ENCODE measurements around the gene ZNF846.

DNA sequence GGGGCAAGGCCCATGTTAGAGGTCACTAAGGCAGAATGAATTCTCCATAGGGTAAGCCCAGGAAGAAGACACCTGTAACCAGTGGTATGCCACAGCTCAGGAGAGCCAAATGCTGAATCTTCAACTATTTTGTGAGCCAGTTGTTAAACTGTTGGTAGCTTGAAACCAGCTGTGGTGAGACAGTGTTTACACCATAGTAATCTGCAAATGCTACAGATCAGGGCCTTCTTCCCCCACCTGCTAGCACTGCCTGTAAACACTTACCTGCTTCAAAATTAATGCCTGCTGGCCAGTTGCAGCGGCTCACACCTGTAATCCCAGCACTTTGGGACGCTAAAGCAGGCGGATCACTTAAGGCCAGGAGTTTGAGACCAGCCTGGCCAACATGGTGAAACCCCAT lies 38.3 kb upstream of the ZNF846 start:
- TF ChIP-seq CTCF (optimal IDR thresholded peaks at IDR 0.05 in 1 of 3, IDR thresholded peaks at IDR 0.05 in 1 of 3, conservative IDR thresholded peaks at IDR 0.05 in 1 of 3; ENCODE audit: extremely low read depth in 1 of 3, insufficient read depth in 2 of 3, low read length in 3 of 3) (no peak), EZH2 (IDR thresholded peaks at IDR 0.05; ENCODE audit: low read length) (no peak)
